Stimulated activated effector memory CD8-positive, alpha-beta T cell treated with anti-CD3 and anti-CD28 coated beads, Interleukin-12 subunit alpha, Interleukin-12 subunit beta, amount 100 ng/mL, for 72 hours (primary cell): ENCODE data around the gene TBL1XR1.
"Not testable (repeated sequence)": the region's sequence is repeated elsewhere in the genome, so short reads cannot be mapped to it uniquely, and the experiment has no call there.

Experiments used
- ATAC-seq: fragments of 150-1000 bp; cut with Tn5 transposase; 2 replicates; pipeline ENCODE4 v1.10.0; 2021
- DNase-seq, 2 donors: peaks; one replicate each; pipeline ENCODE4 v3.0.0; 2021 to 2022; ENCODE audit warnings: low spot score in 2 of 2
- H3K27ac Mint-ChIP-seq: one replicate; pipeline ENCODE4 v1.8.0; 2022; ENCODE audit warnings: mild to moderate bottlenecking, mixed read lengths
- H3K36me3 Mint-ChIP-seq: one replicate; pipeline ENCODE4 v1.8.0; 2022; ENCODE audit warnings: mild to moderate bottlenecking, mixed read lengths
- H3K4me1 Mint-ChIP-seq: one replicate; pipeline ENCODE4 v1.8.0; 2022; ENCODE audit warnings: mixed read lengths
- H3K4me3 Mint-ChIP-seq: one replicate; pipeline ENCODE4 v1.8.0; 2022; ENCODE audit warnings: mild to moderate bottlenecking, mixed read lengths
- H3K9me3 Mint-ChIP-seq: one replicate; pipeline ENCODE4 v1.8.0; 2022; ENCODE audit warnings: mixed read lengths

Gene TBL1XR1

DNA sequence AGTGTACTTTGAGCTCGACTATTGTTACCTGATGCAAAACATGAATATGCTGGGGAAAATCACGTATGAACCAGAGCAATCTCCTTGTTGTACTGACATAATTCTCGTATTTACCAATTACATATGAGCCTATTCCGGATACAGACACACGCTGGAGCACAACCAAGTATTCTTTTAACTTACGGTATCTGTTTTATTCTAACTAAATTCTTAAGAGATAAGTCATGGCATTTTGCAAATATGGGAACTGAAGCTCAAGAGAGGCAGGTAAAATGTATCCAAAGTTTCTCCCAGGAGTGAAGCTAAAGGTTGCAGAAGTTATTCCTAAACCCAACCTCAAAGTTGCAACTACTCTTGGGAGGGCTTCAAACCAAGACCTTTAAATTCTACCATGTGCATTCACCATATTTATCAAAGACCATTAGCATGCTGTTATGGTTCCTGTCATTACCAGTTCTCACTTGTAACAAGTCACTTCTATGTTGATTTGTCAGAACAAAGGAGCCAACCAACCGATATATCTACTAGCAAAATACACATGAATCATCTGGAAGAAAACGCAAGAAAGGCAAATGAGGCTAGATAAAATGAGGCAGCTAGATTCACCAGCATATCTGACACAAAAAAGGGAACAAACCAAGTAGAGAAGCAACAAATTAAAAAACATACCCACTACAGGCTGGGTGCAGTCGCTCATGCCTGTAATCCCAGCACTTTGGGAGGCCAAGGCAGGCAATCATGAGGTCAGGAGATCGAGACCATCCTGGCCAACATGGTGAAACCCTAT is 17.8 kb downstream of the TBL1XR1 start:
- Mint-ChIP-seq H3K27ac (no peak overlapping the region), H3K9me3 (no peaks in the 10 kb centered on the region), H3K4me3 (no peak overlapping the region), H3K36me3 (peaks cover 6% of the 10 kb centered on the region), H3K4me1 (peaks cover 53% of the 10 kb centered on the region)
- DNase-seq (peak in 1 of 2 donors; percentile 26), ATAC-seq (no peak)

DNA sequence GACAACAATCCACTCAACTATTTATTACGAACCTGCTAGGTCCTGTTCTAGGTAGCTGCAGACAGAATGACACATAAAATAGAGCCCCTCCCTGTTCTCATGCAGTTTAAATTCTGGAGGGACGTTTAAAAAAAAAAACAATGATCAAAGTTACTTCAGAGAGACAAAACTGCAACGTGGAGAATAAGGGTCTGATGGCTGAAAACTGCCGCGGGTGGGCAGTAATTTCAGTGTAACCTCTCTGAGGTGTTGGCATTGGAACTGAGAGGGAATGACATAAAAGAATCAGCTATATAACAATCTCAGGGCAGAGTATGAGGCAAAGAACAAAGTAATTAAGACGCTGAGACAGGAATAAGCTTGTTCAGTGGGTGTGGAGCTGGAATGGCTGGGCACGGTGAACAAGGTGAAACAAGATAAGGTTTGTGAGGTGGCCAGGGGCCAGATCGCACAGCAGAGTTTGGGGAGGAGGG is 19.5 kb downstream of the TBL1XR1 start:
- DNase-seq: peak in 1 of 2 donors; percentile 23
- ATAC-seq: no peak
- no peaks in the 10 kb centered on the region for H3K9me3 Mint-ChIP-seq
- no peak overlapping the region for H3K27ac Mint-ChIP-seq
- H3K4me1 Mint-ChIP-seq: peaks cover 58% of the 10 kb centered on the region
- no peak overlapping the region for H3K4me3 Mint-ChIP-seq
- peaks cover 6% of the 10 kb centered on the region for H3K36me3 Mint-ChIP-seq

GRCh38 chr3:177174607-177175170 is 22.6 kb downstream of the TBL1XR1 start:
- no peak for ATAC-seq
- Mint-ChIP-seq H3K27ac (no peak overlapping the region), H3K36me3 (peaks cover 13% of the 10 kb centered on the region), H3K4me3 (no peak overlapping the region), H3K9me3 (no peaks in the 10 kb centered on the region), H3K4me1 (peaks cover 50% of the 10 kb centered on the region)
- DNase-seq: no peak

GRCh38 chr3:177169936-177170722 is 27.2 kb downstream of the TBL1XR1 start:
- ATAC-seq (no peak), DNase-seq (no peak)
- no peak overlapping the region for H3K27ac Mint-ChIP-seq
- H3K4me3 Mint-ChIP-seq: no peak overlapping the region
- peaks cover 11% of the 10 kb centered on the region for H3K36me3 Mint-ChIP-seq
- H3K4me1 Mint-ChIP-seq: peaks cover 63% of the 10 kb centered on the region
- no peaks in the 10 kb centered on the region for H3K9me3 Mint-ChIP-seq

DNA sequence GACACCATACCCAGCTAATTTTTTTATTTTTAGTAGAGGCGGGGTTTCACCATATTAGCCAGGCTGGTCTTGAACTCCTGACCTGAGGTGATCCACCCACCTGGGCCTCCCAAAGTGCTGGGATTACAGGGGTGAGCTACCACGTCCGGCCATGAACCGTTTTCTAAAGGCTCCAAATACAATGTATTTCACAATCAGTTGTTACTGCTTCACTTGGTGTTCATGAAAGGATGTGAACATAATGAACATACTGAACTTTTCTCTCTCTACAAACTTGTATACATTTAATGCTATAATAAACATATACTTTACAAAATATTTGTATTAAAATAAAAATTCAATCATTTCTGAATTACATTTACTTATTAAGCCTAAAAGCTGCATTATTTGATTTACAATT is 28.9 kb downstream of the TBL1XR1 start:
- Mint-ChIP-seq H3K27ac (no peak overlapping the region), H3K36me3 (peaks cover 17% of the 10 kb centered on the region), H3K9me3 (no peaks in the 10 kb centered on the region), H3K4me3 (no peak overlapping the region), H3K4me1 (peaks cover 60% of the 10 kb centered on the region)
- ATAC-seq (no peak), DNase-seq (no peak)

DNA sequence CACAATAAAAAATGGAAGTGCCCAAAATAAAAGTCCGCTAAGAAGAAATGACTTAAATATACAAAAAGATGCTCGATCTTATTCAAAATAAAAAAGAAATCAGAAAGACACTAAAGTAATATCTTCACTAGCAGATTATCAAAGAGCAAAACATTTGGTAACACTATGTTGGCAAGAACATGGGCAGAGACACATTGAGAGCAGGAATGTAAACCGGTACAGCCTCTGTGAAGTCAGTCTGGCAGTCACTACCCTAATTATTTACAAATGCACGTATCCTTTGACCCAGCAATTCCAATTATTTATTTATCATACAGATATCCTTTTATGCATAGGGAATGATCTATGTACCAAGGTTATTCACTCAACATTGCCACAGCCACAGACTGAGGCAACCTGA is 34.5 kb downstream of the TBL1XR1 start:
- Mint-ChIP-seq H3K4me1 (peaks cover 44% of the 10 kb centered on the region), H3K4me3 (no peak overlapping the region), H3K27ac (no peak overlapping the region), H3K9me3 (no peaks in the 10 kb centered on the region), H3K36me3 (peaks cover 28% of the 10 kb centered on the region)
- ATAC-seq: no peak
- DNase-seq: no peak

- H3K27ac Mint-ChIP-seq: peak overlapping the region; percentile 21
- ATAC-seq: peak; percentile 64
- DNase-seq, H3K9me3 Mint-ChIP-seq, H3K4me3 Mint-ChIP-seq: not testable (repeated sequence)
- H3K36me3 Mint-ChIP-seq: peaks cover 26% of the 10 kb centered on the region
- H3K4me1 Mint-ChIP-seq: peaks cover 43% of the 10 kb centered on the region
These were observed 35.7 kb downstream of the TBL1XR1 start for GRCh38 chr3:177161603-177162002.

DNA sequence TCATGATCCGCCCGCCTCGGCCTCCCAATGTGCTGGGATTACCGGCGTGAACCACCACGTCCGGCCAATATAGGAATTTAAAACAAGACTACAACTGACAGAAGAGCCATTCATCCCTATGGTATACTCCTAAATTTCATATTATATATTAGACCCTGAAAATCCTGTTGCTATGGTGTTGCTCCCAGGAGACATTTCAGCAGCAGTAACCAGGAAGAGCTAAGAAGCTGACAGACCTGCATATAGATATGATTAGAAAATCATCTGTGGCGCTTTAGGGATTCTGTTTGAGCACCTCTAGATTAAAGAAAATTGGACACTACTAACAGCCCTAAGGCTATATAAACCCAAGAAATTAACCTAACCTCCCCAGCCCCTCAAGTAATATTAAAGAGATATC is 38.8 kb downstream of the TBL1XR1 start:
- no peak overlapping the region for H3K27ac Mint-ChIP-seq
- peaks cover 24% of the 10 kb centered on the region for H3K36me3 Mint-ChIP-seq
- H3K4me3 Mint-ChIP-seq: no peak overlapping the region
- peaks cover 33% of the 10 kb centered on the region for H3K4me1 Mint-ChIP-seq
- no peak for ATAC-seq
- H3K9me3 Mint-ChIP-seq: no peaks in the 10 kb centered on the region
- DNase-seq: peak in 1 of 2 donors; percentile 18

- DNase-seq (peak in 1 of 2 donors; percentile 7), ATAC-seq (no peak)
- Mint-ChIP-seq H3K9me3 (no peaks in the 10 kb centered on the region), H3K27ac (no peak overlapping the region), H3K4me1 (peaks cover 33% of the 10 kb centered on the region), H3K4me3 (no peak overlapping the region), H3K36me3 (peaks cover 22% of the 10 kb centered on the region)
These were observed 39.8 kb downstream of the TBL1XR1 start for GRCh38 chr3:177157492-177157891.

DNA sequence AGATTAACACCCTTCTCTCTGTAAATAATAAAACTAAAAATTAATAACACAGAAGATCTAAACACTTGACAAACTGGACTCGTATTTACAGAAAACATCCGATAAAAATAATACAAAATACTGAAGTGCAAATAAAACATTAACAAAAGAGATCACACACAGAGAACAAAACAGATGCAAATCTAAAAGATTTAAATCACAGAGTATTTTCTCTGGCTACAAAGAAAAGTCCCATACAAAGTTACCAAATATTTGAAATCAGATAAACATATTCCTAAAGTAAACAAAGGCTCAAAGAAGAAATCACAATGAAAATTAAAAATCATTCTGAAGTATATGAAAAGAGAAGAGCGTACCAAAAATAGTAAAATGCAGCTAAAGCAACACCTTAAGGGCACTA is 42.5 kb downstream of the TBL1XR1 start:
- no peak overlapping the region for H3K27ac Mint-ChIP-seq
- H3K4me1 Mint-ChIP-seq: peaks cover 38% of the 10 kb centered on the region
- H3K36me3 Mint-ChIP-seq: peaks cover 6% of the 10 kb centered on the region
- H3K9me3 Mint-ChIP-seq: no peaks in the 10 kb centered on the region
- no peak for ATAC-seq
- no peak overlapping the region for H3K4me3 Mint-ChIP-seq
- no peak for DNase-seq

DNA sequence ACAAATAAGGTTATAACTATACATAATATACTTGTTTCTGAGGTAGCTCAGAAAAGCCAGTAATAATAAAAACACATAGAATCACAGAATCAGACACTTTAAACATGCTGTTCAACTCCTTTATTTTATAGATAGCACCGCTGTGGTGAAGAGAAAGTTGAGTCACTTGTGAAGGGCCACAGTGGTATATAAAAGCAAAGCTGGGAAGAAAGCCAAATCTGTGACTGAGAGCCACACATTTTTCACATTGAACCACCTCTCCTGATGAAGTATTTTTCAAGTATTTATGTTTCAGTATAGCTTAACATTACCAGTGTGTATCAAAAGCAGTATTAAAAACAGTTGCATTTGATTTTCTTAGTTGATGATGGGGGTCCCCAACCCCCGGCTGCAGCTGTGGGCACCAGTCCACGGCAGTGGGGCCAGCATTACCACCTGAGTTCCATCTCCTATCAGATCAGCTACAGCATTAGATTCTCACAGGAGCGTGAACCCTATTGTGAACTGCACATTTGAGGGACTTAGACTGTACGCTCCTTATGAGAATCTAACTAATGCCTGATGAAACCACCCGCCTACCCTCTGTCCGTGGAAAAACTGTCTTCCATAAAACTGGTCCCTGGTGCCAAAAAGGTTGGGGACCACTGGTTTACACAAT is 46.2 kb downstream of the TBL1XR1 start:
- H3K4me1 Mint-ChIP-seq: peaks cover 46% of the 10 kb centered on the region
- peaks cover 6% of the 10 kb centered on the region for H3K36me3 Mint-ChIP-seq
- H3K27ac Mint-ChIP-seq: no peak overlapping the region
- DNase-seq: peak in 1 of 2 donors; percentile 48
- peak; percentile 96 for ATAC-seq
- H3K4me3 Mint-ChIP-seq: no peak overlapping the region
- H3K9me3 Mint-ChIP-seq: no peaks in the 10 kb centered on the region

- no peak overlapping the region for H3K27ac Mint-ChIP-seq
These were observed 46.9 kb downstream of the TBL1XR1 start for GRCh38 chr3:177150218-177150916.

GRCh38 chr3:177149106-177149505 is 48.2 kb downstream of the TBL1XR1 start:
- no peaks in the 10 kb centered on the region for H3K9me3 Mint-ChIP-seq
- no peak overlapping the region for H3K27ac Mint-ChIP-seq
- no peak overlapping the region for H3K4me3 Mint-ChIP-seq
- DNase-seq: no peak
- ATAC-seq: no peak
- H3K36me3 Mint-ChIP-seq: peaks cover 4% of the 10 kb centered on the region
- H3K4me1 Mint-ChIP-seq: peaks cover 55% of the 10 kb centered on the region

More at GRCh38 chr3:177150218-177150916, 46.9 kb downstream of the TBL1XR1 start:
- Mint-ChIP-seq H3K4me1 (peaks cover 54% of the 10 kb centered on the region), H3K36me3 (peaks cover 6% of the 10 kb centered on the region), H3K9me3 (no peaks in the 10 kb centered on the region), H3K4me3 (no peak overlapping the region)
- DNase-seq: no peak
- no peak for ATAC-seq

DNA sequence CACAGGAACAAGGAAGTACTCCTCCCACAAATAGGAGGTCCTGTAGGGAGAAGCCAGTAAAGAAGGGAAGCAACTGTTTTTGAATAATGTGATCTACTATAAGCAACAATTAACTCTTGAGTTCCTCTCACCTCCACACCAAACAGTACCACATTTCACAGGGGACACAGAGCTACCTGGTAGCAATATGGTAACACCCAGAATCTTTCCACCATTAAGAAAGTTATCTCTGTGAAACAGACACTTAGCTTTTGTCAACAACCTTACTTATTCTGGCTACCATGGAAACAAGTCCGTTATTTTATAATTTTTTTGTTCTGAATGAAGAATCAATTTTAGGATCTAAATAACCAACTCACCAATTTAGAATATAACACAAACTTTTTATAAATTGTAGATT is 49.5 kb downstream of the TBL1XR1 start:
- DNase-seq (no peak), ATAC-seq (no peak)
- no peak overlapping the region for H3K4me3 Mint-ChIP-seq
- no peak overlapping the region for H3K27ac Mint-ChIP-seq
- peaks cover 68% of the 10 kb centered on the region for H3K4me1 Mint-ChIP-seq
- no peaks in the 10 kb centered on the region for H3K9me3 Mint-ChIP-seq
- H3K36me3 Mint-ChIP-seq: peaks cover 6% of the 10 kb centered on the region
